Neuron (in vitro differentiated cells): ENCODE results near the gene ITGA4.

Source experiments
- H2AFZ ChIP-seq: one replicate; pipeline ENCODE4 v1.6.1; 2013; ENCODE audit warnings: low read depth, mild to moderate bottlenecking, inconsistent platforms, low read length, moderate library complexity
- H3K27me3 ChIP-seq: one replicate; pipeline ENCODE4 v1.6.1; 2013; ENCODE audit warnings: low read length; ENCODE audit not compliant: insufficient read depth
- H3K36me3 ChIP-seq: one replicate; pipeline ENCODE4 v1.6.1; 2013; ENCODE audit warnings: low read length; ENCODE audit not compliant: insufficient read depth
- H3K4me1 ChIP-seq: one replicate; pipeline ENCODE4 v1.6.1; 2013; ENCODE audit warnings: low read length; ENCODE audit not compliant: insufficient read depth
- H3K4me3 ChIP-seq: 2 replicates; pipeline ENCODE4 v1.5.1; 2013; ENCODE audit warnings: mild to moderate bottlenecking, low read length, moderate library complexity
- H3K9me3 ChIP-seq: one replicate; pipeline ENCODE4 v1.6.1; 2013; ENCODE audit warnings: low read length

The ITGA4 gene

DNA sequence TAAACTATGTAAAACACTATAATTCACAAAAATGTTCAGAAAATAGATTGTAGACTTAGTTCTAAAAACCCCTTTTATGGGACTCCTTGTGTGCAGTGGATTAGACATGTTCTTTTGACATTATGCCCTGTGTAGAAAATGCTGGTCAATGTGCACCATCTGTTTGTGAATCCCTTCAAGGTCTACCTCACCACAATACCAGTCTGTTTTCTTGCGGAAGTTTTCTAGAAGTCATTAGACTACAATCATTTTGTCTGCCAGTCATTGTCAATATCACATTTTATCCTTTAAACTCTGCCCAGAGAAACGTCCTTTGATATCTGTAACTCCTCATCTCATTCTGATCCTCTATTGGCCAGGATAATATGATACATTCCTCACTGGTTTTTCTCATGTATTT, 7.8 kb downstream of the ITGA4 start:
- Histone ChIP-seq H3K36me3 (no peaks in the 10 kb centered on the region), H3K9me3 (no peaks in the 10 kb centered on the region), H3K4me1 (peaks cover 11% of the 10 kb centered on the region), H3K27me3 (no peaks in the 10 kb centered on the region), H3K4me3 (no peak overlapping the region), H2AFZ (no peak overlapping the region)

DNA sequence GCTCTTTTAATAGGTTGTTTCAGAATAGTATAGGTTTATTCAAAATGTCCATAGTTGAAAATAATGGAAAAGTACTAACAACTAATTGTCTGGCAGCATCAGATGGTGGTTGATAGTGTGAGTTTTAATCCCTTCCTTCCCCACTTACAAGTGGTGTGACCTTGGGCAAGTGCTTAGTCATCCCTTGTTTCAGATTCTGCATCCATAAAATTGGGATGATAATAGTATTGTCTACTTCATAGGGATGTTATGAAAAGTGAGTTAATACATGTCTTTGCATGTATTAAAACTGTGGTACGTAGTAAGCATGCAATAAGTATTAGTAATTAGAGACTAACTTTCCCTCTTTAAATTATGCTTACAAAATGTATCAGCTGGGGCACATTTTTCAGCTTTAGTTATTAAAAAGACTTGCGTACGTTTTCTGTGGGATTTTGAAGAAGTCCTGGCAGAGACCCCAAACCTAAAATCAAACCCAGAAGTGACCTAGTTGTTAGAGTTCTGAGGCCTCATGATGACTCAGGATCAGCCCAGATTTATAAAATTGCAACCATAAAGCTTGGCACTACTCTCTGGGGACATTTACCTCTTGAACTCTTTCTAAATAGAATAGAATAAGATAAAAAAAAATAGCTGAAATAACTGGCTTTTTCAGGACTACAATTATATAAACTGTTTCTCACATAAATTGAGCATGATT, 8.6 kb downstream of the ITGA4 start:
- H3K36me3 ChIP-seq, result no peaks in the 10 kb centered on the region
- H2AFZ ChIP-seq, result no peak overlapping the region
- no peaks in the 10 kb centered on the region for H3K27me3 ChIP-seq
- H3K9me3 ChIP-seq, result no peaks in the 10 kb centered on the region
- peaks cover 11% of the 10 kb centered on the region for H3K4me1 ChIP-seq
- H3K4me3 ChIP-seq, result no peak overlapping the region

DNA sequence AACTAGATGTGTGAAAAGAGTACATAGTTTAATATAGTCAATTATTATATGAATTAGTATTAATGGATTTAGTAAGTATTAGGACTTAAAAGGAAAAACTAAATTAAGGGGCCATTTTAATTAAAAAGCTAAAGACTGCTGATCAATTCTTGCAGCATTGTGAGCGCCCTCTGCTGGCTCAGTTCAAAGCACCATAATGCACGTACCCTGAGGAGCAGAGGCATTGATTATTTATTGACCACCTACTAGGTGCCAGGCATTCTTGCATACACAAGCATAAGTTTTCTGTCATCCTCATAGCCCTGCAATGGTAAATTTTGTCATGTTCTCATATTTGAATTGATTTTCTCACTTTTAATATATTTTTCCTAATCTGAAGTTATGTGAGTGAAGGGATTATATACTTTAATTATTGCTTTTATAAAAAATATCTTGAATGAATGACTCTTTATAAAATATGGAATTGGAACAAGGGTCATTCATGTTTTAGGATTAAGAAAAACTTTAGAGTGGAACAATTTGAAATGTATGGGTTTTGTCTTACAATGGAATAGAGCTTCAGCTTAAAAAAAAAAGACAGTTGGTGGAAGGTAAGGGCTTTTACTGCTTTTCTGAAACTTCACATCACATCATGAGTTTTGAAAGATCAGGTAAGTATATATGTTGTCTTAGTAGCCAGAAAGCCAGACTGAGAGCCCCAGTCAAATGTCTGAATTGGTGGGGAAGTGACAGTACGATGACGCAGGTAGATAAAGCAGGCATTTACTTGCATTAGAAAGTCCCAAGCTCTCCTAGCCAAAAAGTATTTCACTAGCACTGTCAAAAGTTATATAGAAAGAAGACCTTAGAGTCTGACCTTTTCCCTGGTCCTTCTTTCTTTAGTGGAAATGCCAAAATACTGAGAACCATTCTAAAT, 9.7 kb downstream of the ITGA4 start:
- H3K4me1 ChIP-seq, result peaks cover 11% of the 10 kb centered on the region
- H3K4me3 ChIP-seq, result no peak overlapping the region
- no peak overlapping the region for H2AFZ ChIP-seq
- no peaks in the 10 kb centered on the region for H3K9me3 ChIP-seq
- H3K36me3 ChIP-seq, result no peaks in the 10 kb centered on the region
- no peaks in the 10 kb centered on the region for H3K27me3 ChIP-seq

DNA sequence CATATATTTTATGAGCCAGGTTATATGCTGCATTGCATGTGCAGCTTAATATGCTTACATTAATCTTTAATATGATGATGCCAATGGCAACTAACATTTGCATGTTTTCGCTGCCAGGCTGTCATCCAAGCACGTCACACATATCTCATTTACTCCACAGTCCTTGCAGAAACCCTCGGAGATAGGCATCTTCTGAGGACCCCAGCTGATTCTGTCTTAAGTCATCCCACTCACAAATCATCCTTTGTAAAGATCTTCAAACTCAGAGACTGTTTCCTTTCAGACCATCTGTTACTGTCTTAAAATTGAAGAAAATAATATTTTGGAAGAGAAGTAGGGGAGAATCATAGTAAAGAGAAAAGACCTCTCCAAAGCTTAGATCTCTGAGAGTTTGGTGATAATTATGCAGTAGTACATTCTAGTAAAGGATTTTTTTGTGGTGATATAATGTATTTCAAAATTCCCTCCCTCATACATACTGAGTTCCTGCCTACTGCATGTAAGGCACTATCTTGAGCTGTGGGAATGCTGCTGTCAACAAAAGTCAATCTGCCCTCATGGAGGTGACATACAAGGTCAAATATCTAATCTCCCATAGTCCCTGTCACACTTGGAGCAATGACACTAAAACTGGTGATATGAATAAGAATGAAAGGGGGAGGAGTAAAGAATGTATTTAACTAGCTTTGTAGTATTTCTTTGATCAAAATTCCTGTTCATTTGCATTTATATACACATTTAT, 11.0 kb downstream of the ITGA4 start:
- H3K36me3 ChIP-seq, result no peaks in the 10 kb centered on the region
- no peaks in the 10 kb centered on the region for H3K9me3 ChIP-seq
- peaks cover 11% of the 10 kb centered on the region for H3K4me1 ChIP-seq
- H2AFZ ChIP-seq, result no peak overlapping the region
- H3K4me3 ChIP-seq, result no peak overlapping the region
- no peaks in the 10 kb centered on the region for H3K27me3 ChIP-seq

DNA sequence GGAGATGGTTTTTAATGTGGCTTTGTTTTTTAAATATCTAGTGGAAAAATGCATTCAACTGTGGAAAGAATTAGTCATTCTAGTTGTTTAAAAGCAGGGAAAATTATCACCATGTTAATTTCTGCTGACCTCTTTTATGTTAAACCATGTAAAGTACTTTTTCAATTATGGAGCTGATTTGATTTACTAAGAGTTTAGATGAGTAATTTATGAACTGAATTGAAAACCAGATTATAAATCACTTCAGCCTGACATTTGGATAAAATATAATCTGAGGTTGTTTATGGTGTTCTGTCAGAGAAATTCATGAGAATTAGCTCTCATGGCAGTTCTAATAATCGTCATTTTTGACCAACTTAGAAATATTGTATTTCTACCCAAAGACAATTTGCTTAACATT, 11.6 kb downstream of the ITGA4 start:
- Histone ChIP-seq H3K9me3 (no peaks in the 10 kb centered on the region), H2AFZ (no peak overlapping the region), H3K36me3 (no peaks in the 10 kb centered on the region), H3K4me1 (peaks cover 11% of the 10 kb centered on the region), H3K27me3 (no peaks in the 10 kb centered on the region), H3K4me3 (no peak overlapping the region)

DNA sequence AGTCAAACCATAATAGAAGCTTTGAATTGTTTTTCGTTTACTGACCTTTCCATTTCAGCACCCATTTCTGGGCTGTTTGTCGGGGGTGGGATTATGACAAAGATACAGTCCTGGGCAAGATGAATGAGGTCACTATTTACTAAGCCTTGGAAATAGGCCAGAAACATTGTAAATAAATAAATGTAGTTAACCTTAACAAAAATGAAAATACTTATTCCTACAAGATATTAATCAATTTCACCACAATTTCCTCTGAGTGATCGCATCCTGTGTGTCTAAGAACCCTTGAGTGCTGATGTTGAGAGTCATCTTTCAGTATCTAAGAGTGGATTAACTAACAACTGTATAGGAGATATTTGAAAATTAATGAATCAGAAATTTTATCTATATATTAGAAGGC, 14.0 kb downstream of the ITGA4 start:
- H3K4me3 ChIP-seq, result no peak overlapping the region
- peaks cover 11% of the 10 kb centered on the region for H3K4me1 ChIP-seq
- no peak overlapping the region for H2AFZ ChIP-seq
- no peaks in the 10 kb centered on the region for H3K9me3 ChIP-seq
- no peaks in the 10 kb centered on the region for H3K27me3 ChIP-seq
- H3K36me3 ChIP-seq, result no peaks in the 10 kb centered on the region

DNA sequence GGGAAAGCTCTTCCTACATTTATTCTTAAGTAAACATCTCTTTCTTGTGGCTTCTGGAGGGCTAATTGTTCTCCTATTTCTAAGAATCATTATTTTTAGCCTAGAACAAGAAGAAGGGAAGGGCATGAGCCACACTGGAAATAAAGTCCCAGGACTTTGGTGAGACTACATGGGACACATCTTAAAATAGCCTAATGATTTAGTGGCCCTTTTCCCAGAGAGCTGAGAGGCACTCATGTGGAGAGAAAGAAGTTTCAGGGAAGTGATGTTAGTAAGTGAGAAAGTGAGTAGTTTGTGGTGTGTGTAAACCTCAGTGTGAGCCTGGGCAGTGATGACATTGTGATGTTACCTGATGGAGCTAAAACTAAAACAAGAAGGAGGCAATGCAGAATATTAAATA, 14.6 kb downstream of the ITGA4 start:
- Histone ChIP-seq H3K9me3 (no peaks in the 10 kb centered on the region), H3K4me3 (no peak overlapping the region), H3K4me1 (peaks cover 11% of the 10 kb centered on the region), H3K36me3 (no peaks in the 10 kb centered on the region), H3K27me3 (no peaks in the 10 kb centered on the region), H2AFZ (no peak overlapping the region)

DNA sequence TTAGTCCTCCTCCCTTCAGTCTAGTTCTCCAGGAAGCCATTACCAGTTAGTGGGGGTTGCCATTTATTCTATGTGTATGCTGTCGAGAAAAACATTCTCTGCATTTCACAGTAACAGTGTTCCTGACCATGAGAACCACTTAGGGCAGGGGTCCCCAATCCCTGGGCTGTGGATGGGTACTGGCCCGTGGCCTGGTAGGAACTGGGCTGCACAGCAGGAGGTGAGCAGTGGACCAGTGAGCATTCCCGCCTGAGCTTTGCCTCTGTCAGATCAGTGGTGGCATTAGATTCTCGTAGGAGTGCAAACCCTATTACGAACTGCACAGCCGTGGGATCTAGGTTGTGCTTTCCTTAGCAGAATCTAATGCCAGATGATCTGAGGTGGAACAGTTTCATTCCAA, 15.8 kb downstream of the ITGA4 start:
- Histone ChIP-seq H3K9me3 (no peaks in the 10 kb centered on the region), H3K36me3 (no peaks in the 10 kb centered on the region), H3K4me1 (peaks cover 9% of the 10 kb centered on the region), H2AFZ (no peak overlapping the region), H3K4me3 (no peak overlapping the region), H3K27me3 (no peaks in the 10 kb centered on the region)

DNA sequence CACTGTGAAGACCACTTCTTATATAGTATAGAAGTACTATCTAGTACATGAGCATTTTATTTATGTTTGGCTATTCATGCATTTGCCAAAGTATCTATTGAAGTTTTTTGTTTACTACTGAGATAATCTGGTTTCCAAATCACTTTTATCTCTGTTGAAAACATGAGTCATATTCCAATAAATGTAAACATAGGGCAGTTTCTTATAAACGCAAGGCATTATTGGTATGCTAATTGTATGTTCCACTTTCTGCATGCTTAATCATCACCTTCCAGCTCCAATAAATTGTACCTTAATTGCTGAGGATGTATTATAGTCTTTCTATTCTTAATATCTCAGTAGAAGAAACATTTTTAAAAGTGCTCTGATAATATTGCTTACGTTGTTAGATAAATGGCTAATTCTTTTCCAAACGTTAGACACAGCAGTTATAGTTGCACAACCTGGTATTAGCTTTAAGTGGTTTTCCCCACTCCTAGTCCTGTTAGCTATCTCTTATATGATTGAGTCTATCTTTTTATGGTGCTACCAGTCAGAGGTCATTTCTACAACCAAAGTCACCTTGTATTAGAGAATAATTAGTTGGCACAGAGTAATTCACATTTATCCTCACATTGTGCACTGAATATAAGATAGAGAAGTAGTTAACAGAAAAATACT, 17.2 kb downstream of the ITGA4 start:
- Histone ChIP-seq H3K27me3 (no peaks in the 10 kb centered on the region), H3K9me3 (no peaks in the 10 kb centered on the region), H3K4me1 (no peaks in the 10 kb centered on the region), H3K4me3 (no peak overlapping the region), H3K36me3 (no peaks in the 10 kb centered on the region), H2AFZ (no peak overlapping the region)

DNA sequence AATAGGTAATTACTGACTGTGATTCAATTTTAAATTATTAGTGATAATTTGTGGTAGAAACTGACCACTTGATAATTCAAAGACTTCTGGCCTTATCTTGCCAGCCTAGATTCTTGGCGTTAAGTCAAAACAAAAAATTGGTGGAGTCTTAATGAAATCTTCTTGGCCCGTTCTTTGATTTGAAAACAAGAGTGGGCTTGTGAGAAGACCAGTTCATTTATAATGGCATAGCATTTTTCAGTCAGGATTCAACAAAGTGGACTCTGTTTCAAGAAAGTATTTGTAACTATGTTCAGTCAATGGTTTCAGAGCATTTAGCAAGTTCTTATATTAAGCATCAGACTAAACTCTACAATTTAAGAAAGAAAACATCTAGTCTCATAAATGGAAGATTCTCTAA, 26.0 kb downstream of the ITGA4 start:
- no peaks in the 10 kb centered on the region for H3K9me3 ChIP-seq
- no peak overlapping the region for H3K4me3 ChIP-seq
- no peaks in the 10 kb centered on the region for H3K36me3 ChIP-seq
- no peaks in the 10 kb centered on the region for H3K27me3 ChIP-seq
- no peaks in the 10 kb centered on the region for H3K4me1 ChIP-seq
- no peak overlapping the region for H2AFZ ChIP-seq

DNA sequence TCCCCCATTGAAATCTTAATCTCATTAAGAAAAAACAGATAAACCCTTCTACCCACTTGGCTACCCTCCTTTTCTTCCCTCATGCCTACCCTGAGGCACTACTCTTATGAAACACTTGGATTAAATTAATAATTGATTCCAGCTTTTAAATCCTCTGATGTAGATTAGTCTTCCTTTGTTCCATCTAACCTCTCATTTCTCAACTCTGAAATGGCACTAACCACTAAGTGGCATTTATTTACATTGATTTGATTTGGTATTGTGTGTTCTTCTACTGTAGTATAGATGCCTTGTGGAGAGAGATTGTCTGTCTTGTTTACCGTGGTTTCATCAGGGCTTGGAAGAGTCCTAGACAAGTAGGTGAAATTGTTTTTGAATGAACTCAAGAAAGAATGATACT, 26.7 kb downstream of the ITGA4 start:
- Histone ChIP-seq H2AFZ (no peak overlapping the region), H3K27me3 (no peaks in the 10 kb centered on the region), H3K9me3 (no peaks in the 10 kb centered on the region), H3K4me1 (no peaks in the 10 kb centered on the region), H3K36me3 (no peaks in the 10 kb centered on the region), H3K4me3 (no peak overlapping the region)

DNA sequence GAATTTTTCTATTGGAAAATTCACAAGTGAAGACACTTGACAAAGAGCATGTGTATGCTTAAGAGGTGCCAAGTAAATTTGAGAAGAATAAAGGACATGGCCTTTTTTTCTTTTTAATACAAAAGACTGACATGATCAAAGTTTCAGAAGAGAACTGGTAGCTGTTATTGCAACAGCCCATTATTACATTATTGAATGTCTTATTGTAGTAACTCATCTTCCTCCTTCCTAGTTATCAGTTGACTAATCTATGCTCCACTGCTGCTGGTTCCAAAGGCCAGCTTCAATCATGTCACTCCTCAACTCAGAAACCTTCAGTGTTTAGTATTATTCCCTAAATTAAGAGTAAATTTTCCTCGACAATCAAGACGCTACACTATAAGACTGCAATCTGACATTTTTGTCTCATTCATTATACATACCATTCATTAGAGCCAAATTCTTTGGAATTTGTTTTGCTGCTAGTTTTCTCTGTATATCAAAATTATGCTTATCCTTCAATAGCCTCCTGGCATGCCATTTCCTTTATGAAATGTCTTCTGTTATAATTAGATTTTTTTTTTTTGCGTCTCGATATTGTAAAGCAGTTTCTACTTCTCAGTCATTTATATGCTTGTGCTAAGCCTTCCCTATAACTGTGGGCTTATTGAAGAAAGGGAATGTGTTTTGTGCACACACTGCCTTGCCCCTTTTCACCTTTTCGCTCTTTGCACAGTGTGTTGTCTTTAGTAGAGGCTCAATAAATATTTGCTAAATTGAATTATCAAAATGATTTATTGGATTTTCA, 27.9 kb downstream of the ITGA4 start:
- H3K27me3 ChIP-seq, result no peaks in the 10 kb centered on the region
- no peaks in the 10 kb centered on the region for H3K9me3 ChIP-seq

More for the DNA sequence above, 27.9 kb downstream of the ITGA4 start:
- H3K4me3 ChIP-seq, result no peak overlapping the region
- H3K36me3 ChIP-seq, result no peaks in the 10 kb centered on the region
- no peak overlapping the region for H2AFZ ChIP-seq
- H3K4me1 ChIP-seq, result no peaks in the 10 kb centered on the region
